Measurements from ENCODE around the gene GYPC.

Gene GYPC

DNA sequence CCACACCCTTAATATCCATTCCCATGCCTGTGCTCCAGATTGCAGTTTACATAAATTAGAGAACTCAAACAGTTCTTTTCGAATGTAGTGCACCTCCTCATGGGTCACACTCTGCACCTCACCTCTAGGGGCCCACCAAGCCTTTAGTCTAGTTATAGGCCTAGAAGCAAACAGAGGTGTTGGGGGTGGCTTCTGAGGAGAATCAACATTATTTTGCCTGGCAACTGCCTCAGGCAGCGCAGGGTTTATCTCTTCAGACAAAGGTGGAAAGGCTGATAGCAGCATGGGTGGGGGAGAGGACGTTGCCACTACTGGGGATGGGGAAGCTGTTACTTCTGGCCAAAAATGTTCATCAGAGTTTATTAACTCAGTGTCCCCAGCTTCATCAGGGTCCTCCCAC lies 5.0 kb upstream of the GYPC start:
- DNase-seq = no peak

DNA sequence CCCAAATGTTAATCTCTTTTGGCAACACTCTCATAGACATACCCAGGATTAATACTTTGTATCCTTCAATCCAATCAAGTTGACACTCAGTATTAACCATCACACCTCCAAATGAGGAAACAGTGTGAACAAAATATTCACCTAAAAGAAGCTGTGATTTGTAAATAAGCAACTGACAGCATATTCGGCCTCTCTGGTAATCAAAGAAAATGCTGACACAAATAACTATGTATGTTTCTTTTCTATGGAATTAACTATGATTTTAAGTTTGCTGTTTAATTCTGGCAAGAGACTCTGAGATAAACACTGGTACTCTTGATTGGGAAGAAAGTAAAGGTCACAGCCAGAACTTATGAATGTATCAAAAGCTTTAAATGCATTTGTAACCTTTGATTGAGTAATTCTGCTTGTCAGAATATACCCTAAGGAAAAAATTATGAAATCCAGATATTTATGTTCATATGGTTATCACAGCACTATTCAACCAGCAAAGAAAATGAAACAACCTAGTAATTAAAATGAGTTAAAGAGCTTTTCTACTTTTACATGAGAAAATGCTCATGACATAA lies 3.6 kb upstream of the GYPC start:
- no peak for DNase-seq

DNA sequence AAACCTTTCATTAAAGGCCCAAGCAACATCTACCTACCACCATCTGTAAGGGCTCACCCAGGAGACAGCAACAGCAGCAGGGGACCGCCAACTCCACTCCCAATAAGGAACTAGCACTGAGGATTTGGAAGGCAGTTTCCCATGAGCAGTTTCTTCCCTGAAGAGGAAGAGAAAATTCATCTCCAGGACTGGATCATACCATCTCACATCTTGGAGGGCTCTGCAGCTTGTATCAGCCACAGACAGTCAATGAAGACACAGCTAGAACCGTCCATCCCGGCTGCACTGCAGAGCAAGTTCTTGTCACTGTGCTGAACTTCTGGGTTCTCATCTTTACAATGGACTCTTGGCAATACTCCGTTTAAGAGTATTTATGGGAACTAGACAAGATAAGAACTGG lies 2.8 kb upstream of the GYPC start:
- no peak for DNase-seq

DNA sequence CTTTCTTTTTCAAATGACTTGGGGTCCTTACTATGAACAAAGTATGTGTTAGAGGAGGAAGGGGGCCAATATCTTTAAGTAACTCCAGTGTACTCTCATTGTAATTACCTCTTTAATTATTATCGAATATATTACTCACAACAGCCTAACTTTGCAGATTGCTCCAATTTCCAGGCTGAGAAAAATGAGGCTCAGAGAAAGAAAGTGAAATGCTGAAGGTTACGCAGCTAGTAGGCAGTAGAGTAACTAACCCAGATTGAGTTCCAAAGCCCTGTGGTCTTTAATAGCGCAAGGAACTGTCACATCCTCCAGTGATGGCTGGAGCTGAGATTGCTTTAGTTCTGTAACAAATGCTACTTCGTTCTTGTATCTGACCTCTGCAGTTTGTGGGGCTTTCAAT lies 2.2 kb upstream of the GYPC start:
- no peak for DNase-seq

DNA sequence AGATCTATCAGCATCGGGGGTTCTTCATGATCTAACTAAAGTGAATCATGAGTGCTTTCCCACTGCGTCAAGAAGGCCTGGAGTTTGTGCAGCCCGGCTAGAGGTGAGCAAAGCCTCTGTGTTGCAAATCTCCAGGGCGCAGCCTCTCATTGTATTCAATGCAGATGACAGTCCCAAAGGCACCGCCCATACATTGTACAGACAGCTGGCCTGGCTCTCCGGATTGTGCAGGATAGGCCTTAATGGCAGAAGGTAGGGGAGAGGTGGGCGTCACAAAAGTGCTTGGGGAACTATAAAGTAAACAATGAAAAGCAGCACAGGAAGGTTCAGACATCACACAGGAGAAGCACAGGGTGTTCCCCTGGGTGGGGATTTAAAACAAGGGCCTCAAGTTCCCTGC lies 907 bp upstream of the GYPC start:
- DNase-seq = no peak

DNA sequence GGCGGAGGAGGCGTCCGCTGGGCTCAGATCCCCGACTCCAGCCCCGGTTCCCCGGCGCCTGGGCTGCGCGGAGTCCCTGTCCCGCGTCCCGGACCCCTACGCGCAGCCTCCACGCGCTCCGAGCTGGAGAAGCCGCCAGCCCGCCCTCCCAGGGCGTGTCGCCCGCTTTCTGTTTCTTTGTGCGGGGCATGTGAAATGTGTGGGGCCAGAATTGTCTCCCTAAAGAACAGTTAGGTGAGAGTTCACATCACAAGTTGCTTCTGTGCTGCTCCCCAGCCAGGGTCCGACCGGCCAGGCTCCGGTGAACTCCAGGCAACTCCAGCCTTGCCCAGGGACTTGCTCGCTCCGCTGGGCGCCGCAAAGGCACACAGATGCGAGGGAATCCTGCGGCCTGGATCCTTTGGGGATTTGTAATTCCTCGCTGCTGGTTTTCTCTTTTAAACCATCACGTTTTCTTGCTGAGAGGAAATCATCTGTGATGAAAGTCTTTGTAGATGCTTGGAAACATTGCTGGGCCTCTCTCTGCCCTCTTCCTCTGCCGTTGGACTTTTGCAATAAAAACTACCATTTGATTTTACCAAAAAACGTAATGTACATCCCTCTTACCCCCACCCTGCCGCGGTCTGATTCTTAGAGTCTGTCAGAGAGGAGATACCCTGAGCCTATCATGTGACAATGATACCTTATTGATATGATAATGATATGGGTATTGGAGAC lies 631 bp downstream of the GYPC start:
- DNase-seq = peak; percentile 68

DNA sequence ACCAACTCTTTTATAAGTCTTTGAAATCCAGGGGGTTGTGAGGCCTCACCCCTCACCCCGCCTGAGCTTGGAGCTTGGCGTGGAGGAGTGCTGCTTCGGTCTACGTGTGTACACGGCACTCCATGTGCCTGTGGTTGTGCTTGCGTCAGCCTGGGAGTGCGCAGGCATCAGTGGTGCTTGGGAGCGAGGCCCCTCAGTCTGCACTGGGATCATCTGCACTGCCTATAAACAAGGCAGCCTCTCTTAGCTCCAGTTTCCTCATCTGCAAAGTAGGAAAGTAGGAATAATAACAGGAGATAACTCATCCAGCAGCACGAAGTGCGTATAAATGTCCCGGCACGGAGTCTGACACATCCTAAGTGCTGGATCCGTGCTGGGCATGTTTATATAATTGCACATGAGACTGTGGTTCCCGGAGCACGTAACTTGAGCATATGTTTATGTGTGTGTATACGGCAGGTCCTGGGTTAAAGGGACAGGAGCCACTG lies 1.2 kb downstream of the GYPC start:
- DNase-seq = peak; percentile 69

DNA sequence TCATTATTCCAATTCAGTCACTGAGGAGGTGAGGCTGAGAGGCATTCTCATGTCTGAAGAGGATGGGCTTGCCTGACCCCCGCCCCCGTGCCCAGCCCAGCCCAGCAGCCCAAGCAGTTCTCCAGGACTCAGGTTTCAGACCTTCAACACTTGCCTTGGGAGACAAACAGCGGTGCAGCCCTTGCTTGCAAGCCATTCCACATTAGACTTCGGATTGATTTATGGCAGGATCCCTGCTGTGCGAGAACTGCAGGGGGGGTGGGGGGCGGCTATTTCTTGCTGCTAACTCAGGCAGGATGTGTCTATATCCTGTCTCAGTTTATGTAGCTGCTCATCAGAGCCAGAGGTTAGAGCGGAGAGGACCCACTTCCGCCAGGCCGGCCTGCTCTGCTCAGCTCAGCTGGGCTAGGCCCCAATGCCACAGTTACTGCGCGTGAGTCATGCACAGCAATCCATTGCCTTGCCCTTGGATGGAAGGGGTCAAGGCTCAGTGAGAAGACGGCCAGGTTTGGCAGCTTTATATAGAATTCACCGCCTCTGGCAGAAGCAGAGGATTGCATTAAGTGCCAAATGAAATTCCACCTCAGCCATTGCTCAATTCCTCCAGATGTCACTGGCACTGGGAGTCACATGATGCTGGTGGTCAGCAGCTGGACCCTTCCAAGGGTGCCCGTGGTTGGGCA lies 1.8 kb downstream of the GYPC start:
- peak; percentile 84 for DNase-seq

DNA sequence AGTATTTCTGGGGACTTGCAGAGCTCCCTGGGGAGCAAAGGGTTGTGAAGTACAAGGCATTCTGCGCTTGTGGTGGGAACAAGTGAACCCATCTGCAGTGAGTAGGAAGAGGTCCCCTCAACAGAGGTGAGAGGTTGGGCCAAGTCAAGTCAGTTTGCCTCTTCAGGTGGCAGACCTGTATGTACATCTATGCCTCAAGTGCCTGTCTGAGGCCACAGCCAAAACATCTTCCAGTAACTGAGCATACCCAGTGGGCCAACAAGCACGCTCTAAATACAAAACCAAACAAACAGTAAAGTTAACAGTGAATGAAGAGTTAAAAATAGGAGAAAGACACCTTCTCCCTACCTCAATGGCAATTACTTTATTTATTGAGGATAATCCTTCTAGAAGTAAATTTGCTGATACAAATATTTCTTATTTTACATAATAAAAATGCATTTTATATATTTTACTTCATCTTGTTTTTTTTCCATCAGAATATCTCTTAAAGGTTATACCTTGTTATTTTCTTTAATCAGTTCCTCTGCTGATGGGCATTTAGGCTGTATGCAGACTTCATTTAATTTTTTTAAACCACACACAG lies 2.5 kb downstream of the GYPC start:
- no peak for DNase-seq

DNA sequence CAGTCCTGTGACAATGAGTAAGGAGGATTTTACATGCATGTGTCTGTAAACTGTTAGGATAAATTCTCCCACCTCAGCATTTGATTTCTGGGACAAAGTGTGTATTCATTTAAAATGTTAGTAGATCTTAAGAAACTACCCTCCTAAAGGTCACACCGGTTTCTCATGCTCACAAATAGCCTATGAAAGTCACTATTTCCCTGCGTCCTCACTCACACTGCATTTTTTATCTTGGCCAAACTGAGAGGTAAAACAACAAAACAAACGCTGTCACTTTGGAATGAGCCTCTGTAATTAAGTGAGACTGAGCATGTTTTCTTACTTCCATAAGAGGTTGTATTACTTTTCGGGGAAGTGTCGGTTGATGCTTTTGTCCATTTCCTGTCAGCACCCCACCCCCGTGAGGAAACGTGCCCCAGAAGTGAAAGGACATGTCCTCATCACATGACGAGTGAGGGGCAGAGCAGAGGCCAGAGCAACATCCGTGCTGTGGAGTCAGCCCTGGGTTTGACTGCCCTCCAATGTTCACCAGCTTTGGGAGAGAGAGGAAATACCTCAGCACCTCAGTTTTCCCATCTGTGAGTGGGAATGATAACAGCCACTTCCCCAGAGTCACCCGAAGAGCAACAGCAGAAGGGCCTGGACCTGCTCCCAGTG lies 3.1 kb downstream of the GYPC start:
- DNase-seq = peak; percentile 73

DNA sequence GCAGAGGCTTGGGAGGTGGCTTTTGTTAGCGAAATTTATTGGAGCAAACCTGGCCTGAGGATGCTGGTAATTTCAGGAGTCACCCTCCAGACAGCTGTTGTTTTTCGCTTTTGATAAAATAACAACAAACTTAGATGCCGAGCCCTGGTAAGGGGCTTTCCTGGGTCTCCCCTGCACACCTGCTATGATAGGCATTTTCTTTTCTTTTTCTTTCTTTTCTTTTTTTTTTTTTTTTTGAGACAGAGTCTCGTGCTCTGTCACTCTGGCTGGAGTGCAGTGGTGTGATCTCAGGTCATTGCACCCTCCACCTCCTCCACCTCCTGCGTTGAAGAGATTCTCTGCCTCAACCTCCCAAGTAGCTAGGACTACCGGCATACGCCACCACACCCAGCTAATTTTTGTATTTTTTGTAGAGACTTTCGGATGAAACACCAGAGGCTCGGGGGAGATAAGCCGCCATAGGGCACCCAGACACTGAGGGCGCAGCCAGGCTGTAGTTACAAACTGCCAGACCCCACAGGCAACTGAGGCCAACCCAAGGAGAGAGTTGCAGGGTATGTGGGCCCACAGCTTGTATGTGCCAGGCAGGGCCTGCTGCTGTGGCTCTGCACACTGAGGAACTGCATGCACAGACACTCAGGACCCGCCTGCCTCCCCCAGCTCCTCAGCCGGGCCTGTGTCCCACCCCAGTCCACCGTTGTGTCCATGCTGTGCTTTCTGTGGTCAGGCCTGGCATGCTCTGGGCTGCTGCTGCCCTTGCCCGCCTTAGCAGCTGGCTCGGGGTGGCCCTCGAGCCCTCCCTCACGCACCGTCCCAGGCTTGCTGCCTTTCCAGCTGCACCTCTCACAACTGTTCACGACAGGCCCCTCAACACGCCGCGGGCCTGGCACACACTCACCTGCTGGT lies 3.9 kb downstream of the GYPC start:
- DNase-seq = no peak

DNA sequence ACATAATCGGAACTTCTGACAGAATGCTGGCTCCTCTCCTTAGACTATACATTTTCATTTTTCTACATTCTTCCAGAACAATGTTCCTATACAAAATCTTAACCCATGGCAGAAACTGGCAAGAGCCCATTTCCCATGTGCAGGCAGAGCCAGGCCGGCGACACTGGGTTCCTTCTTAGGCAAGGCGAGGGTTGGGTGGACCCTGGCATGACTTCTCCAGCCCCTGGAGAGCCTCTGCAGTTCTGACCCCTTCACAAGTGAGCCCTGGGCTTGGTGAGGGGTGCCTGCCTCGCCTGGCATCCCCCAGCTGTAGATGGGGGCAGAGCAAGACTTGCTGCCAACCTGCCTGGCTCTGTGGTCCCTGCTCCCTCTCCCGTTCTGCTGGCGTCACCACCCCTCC lies 5.0 kb downstream of the GYPC start:
- DNase-seq = no peak

DNA sequence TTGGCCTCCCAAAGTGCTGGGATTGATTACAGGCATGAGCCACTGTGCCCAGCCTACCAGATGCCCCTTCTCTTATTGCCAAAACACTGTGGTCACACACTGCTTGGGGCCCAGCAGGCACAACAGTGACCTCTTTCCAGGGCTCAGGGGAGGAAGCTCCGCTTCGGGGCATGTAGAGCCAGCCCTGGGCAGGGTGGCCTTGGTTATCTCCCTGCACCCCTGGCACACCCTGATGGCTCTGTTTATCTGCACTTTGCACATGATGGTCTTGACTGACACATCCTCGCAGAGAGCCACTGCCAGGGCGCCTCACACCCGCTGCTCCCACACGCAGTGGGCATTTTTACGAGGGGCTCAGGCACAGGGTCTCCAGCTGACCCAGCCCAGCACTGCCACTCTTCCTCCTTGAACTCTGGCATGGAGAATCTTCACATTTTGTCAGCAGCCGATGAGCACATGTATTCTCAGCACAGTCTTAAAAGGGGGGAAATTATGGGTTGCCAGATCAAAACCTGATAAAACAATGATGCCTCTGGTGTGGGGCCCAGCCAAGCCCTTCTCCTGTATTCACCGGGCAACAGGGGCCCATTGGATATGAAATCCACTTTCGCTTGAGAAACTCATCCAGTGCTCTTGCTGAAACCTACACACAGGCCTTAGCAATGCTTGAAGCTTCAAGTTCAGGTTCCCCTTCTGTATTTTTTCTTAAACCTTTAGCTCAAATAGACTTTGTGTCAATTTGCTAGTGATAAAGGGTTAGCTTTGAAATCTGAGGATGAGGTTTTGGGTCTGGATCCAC lies 5.9 kb downstream of the GYPC start:
- DNase-seq = peak; percentile 40

DNA sequence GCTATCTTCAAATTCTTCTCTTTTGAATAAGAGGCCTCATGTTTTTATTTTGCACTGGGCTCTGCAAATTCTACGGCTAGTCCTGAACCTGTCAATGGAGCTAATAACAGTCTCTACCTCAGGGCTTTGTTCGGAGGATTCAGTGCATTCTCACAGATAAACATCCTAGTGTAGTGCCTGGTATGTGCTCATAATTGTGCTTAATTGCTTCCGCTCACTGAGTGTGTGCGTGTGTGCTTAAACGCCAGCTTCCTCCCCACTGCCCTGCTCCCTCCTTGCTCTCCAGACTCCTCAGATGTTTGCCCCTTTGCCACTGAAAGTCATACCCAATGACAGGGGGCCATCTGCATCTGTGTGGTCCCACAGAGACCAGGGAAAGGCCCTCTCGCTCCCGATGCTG lies 6.7 kb downstream of the GYPC start:
- no peak for DNase-seq

DNA sequence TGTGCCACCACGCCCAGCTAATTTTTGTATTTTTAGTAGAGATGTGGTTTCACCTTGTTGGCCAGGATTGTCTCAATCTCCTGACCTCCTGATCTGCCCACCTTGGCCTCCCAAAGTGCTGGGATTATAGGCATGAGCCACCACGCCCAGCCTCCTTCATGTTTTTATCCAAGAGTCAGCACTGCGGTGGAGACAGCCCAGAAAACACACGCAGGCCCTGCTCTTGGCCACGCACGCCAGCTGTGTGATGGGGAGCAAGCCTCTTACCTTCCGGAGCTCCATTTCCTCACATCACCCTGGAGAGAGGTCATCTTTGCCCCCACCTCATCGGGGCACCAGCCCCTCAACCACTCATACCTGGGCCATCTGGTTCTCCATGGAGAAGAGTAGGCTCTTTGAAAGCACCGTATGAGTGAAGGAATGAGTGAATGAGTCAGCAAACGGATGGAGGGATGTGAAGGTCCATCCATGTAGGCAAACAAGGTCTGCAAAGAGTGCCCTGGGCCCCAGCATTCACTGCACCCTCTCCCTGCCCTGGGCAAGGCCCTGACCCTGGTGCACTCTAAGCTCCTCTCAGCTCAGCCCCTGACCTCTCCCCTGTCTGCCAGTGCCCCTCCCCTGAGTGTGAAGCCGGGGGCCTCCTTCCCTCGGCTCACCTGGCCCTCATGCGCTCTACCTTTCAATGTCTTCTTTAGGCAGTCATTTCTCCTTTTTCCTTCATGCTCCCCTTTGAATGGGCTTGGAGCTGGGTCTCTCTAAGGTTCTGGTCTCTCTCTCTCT lies 7.4 kb downstream of the GYPC start:
- DNase-seq = no peak

DNA sequence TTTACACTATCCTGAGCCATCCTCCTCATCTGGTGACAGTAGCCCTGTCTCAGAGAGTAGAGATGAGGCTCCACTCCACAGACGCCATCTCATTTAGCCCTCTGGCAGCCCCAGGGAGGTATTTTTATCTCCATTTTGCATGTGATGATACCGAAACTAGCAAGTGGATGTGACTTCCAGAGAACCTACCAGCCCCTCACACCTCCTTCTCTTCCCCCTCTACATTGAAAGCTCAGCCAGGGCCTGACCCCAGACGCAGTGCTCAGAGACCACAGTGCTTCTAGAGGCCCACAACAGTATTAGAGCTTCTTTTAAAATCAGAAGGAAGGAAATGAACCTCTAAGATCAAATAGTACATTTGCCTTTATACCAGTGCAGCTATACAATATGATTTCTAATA lies 8.3 kb downstream of the GYPC start:
- DNase-seq = peak; percentile 34

DNA sequence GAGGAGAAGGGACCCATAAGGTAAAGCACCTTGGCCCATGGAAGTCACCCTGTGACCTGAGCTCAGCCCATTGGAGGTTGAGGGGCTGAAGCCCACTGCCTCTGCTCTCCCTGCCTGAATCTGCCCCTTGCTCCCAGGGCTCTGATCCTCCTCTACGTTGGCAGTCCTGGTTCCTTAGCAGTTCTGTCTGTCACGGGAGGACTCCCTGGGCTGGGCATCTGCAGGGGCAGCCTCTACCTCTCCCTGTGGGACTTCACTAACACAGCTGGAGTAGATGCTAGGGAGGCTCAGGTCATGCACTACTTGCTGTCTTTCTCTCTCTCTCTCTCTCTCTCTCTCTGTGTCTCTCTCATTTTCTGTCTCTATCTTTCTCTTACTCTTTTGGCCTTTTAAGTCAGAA lies 8.7 kb downstream of the GYPC start:
- no peak for DNase-seq

DNA sequence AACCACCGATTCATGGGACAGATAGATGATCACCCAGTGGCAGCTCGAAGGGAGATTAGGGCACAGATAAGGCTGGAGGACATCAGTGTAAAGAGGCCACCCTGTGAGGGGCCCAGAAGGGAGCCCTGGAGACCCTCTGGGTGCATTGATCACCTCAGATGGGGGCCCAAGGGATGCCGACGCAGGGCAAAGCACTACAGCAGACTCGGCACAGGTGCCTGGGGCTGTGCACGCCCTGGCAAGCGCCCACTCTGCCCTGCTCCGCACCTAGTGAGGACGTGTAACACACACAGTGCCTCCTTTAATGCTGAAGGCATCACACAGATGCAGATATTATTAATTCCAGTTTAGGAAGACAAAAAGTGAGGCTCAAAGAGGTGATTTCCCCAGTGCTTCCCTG lies 9.5 kb downstream of the GYPC start:
- DNase-seq = no peak

DNA sequence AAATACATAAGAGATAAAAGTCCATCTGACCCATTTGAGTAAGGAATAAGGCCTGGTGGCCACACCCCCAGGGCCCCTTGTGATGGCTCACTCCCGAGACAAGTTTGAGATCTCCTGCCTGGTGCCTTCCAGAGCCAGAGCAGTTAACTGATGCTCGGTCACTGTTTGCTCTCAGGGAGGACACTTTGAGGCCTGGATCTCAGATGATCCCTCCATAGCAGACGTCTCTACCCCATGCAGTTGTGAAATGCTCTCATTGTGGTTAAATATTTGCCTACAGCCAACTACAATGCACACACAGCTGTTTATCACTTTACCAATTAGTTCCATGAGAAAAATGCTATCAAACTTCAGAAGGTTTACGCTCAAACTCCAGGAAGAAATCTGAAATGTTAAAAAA lies 12.3 kb downstream of the GYPC start:
- DNase-seq = no peak

DNA sequence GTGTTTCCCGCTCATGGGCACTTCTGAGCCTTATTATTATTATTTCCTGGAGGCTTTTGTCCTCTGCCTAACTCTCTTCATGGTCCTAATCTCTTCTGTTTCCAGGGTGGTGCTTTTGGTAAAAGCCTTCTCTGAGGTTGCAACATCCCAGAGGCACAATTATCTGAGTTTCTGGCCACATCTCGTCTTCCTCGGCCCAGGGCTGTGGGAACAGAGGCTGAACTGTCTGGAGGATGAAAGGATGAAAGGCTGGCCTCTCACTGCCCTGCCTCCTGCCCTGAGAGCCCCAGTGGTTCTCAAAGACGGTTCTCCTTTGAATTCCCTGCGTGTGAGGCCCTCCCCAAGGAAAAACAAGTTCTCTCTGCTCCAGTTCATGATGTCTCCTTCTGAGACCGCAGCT lies 13.8 kb downstream of the GYPC start:
- DNase-seq = no peak

DNA sequence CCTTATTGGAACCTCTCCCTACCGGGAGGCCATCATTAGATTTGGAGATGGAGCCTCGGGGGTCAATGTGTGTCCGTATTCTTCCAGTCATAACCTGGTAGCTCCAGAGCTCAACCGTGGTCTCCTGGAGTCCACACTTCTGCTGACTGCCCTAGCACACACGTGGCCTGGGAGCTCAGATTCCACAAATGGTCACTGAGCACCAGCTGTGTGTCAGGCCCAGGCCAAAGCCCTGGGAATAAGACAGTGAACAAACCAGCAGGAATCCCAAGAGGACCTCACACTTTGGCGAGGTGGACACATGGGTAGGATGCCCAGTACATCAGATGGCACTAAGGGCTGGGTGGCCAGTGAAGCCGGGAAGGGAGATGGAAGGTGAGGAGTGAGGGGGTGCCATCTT lies 15.5 kb downstream of the GYPC start:
- no peak for DNase-seq
